GM12891 (cell line): ENCODE results near the gene UCHL1.

ENCODE experiments used
- PAX5 ChIP-seq: IDR thresholded peaks from 2 replicates; pipeline ENCODE4 v1.6.1; 2011; ENCODE audit warnings: low read length, moderate library complexity, mild to moderate bottlenecking; ENCODE audit not compliant: insufficient read depth, severe bottlenecking
- POLR2A ChIP-seq: IDR thresholded peaks from 2 replicates; pipeline ENCODE4 v1.6.1; 2011; ENCODE audit warnings: low read depth, low read length, control low read depth
- POLR2AphosphoS5 ChIP-seq: IDR thresholded peaks from 2 replicates; pipeline ENCODE4 v1.6.1; 2011; ENCODE audit warnings: low read depth, low read length, control low read depth
- SPI1 ChIP-seq: IDR thresholded peaks from 2 replicates; pipeline ENCODE4 v1.6.1; 2011; ENCODE audit warnings: low read depth, low read length, control low read depth
- TAF1 ChIP-seq: IDR thresholded peaks from 2 replicates; pipeline ENCODE4 v1.6.1; 2011; ENCODE audit warnings: low read depth, low read length, control low read depth

DNA sequence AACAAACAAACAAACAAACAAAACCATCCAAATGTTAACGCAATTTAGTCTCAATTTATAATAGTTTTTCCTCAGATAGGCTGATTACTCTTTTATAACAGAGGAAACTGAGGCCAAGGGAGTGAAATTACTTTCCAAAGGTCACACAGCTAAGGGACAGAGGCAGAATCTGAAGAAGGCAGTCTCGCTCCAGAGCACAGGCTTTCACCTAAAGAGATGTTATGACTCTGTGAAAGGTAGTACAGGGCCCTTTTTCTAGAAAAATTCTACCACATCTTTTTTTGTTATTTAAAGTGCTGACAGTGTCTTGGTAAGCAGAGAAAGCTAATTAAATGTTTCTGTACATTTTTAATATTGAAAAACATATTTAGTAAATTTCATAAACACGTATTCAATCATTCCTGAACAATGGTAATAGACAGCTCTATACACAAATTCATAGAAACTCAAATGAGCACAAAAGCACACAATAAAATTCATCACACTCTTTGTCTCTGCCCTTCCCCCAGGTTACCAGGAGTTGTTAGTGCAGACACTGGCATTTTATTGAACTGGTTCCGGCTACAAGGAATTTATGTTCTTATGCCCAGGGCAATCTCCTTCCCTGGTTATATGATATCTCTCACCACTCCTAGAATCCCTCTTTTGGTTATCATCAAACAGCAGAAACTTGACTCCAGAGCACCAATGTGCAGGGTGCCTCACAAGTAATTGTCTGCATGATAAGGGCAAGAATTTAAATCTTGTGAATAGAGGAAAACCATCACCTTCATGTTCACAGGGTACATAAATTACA is 34.7 kb upstream of the UCHL1 start:
- TF ChIP-seq POLR2A (no peak), POLR2AphosphoS5 (no peak), PAX5 (no peak), TAF1 (no peak), SPI1 (no peak)
